Ishikawa (cell line): ENCODE data around the gene POLR1B.

Source experiments
- CEBPB ChIP-seq: IDR thresholded peaks from 2 replicates; pipeline ENCODE4 v1.6.1; 2012
- CREB1 ChIP-seq: IDR thresholded peaks from 2 replicates; pipeline ENCODE4 v1.6.1; 2012; ENCODE audit warnings: low read depth
- EGR1 ChIP-seq: IDR thresholded peaks from 2 replicates; pipeline ENCODE4 v1.6.1; 2012
- EP300 ChIP-seq: IDR thresholded peaks from 2 replicates; pipeline ENCODE4 v1.6.1; 2012; ENCODE audit warnings: borderline replicate concordance
- FOXM1 ChIP-seq: IDR thresholded peaks from 2 replicates; pipeline ENCODE4 v1.6.1; 2012; ENCODE audit warnings: low read depth, borderline replicate concordance
- NFIC ChIP-seq: IDR thresholded peaks from 2 replicates; pipeline ENCODE4 v1.6.1; 2012
- RAD21 ChIP-seq: IDR thresholded peaks from 2 replicates; pipeline ENCODE4 v1.6.1; 2012; ENCODE audit warnings: low read depth
- REST ChIP-seq: IDR thresholded peaks from 2 replicates; pipeline ENCODE4 v1.6.1; 2012; ENCODE audit warnings: low read depth, mild to moderate bottlenecking
- TAF1 ChIP-seq: IDR thresholded peaks from 2 replicates; pipeline ENCODE4 v1.6.1; 2012; ENCODE audit warnings: low read depth, mild to moderate bottlenecking
- TCF12 ChIP-seq: IDR thresholded peaks from 2 replicates; pipeline ENCODE4 v1.6.1; 2012; ENCODE audit warnings: low read depth
- TEAD4 ChIP-seq: IDR thresholded peaks from 2 replicates; pipeline ENCODE4 v1.6.1; 2012
- USF1 ChIP-seq: IDR thresholded peaks from 2 replicates; pipeline ENCODE4 v1.6.1; 2012
- YY1 ChIP-seq: IDR thresholded peaks from 2 replicates; pipeline ENCODE4 v1.6.1; 2012; ENCODE audit warnings: low read depth
- ZBTB7A ChIP-seq: IDR thresholded peaks from 2 replicates; pipeline ENCODE4 v1.6.1; 2012; ENCODE audit warnings: low read depth
- TF ChIP-seq, protein P1 (sequence below): IDR thresholded peaks from 2 replicates; pipeline ENCODE4 v1.6.1; 2012

The POLR1B gene

DNA sequence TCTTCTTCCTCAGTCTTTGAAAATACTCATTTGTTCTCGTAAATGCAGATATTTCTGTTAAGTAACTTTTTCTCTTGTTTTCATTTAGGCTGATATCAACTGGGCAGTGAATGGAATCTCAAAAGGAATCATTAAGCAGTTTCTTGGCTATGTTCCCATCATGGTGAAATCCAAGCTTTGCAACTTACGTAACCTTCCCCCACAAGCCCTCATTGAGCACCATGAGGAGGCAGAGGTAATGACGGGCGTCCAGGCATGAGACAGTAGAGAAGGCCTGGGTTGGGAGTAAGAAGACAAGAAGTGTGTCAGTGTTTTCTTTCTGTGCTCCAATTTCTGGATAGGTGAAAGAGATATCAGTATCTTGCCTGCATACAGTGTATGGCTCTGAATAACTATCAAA, 5.1 kb downstream of the POLR1B start:
- TF ChIP-seq NFIC = peak; percentile 58
- no peak for TF ChIP-seq EGR1
- no peak for TF ChIP-seq TAF1
- TF ChIP-seq TCF12 = 0 out of 2 replicates have a peak, but pooled peaks have one; percentile 20
- no peak for TF ChIP-seq YY1
- TF ChIP-seq CEBPB = peak; percentile 84
- TF ChIP-seq FOXM1 = no peak
- TF ChIP-seq CREB1 = no peak
- TF ChIP-seq USF1 = no peak
- no peak for TF ChIP-seq TEAD4
- no peak for TF ChIP-seq EP300
- TF ChIP-seq ZBTB7A = no peak
- TF ChIP-seq, protein P1, sequence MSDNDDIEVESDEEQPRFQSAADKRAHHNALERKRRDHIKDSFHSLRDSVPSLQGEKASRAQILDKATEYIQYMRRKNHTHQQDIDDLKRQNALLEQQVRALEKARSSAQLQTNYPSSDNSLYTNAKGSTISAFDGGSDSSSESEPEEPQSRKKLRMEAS = 0 out of 2 replicates have a peak, but pooled peaks have one; percentile 16
- TF ChIP-seq REST = no peak
- no peak for TF ChIP-seq RAD21

- TF ChIP-seq REST = no peak
- no peak for TF ChIP-seq YY1
- no peak for TF ChIP-seq TCF12
- no peak for TF ChIP-seq EGR1
- TF ChIP-seq CREB1 = no peak
- TF ChIP-seq, protein P1 = no peak
- no peak for TF ChIP-seq FOXM1
- TF ChIP-seq EP300 = no peak
These were observed 6.7 kb downstream of the POLR1B start for GRCh38 chr2:112548980-112549379.

DNA sequence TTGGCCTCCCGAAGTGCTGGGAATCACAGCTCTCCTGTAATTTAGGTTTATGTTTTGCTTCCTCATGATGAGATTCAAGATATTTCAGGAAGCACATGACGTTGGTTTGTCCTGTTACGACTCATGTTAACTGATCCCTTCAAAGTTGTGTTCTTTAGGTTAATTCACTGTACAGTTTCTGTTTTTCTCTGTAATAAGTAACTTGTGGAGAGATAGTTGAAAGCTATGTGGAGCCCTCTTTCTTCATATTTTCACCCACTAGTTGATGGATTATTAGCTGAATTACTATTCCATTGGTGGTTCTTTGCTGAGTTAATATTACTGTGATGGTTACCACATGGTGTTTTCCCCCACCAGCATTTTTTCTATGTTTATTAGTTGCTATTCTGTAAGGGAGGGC, 23.8 kb downstream of the POLR1B start:
- TF ChIP-seq CREB1 = no peak
- no peak for TF ChIP-seq USF1
- no peak for TF ChIP-seq REST
- TF ChIP-seq YY1 = no peak
- no peak for TF ChIP-seq FOXM1
- TF ChIP-seq TAF1 = no peak
- TF ChIP-seq, protein P1 = no peak
- no peak for TF ChIP-seq RAD21
- no peak for TF ChIP-seq CEBPB
- no peak for TF ChIP-seq EP300
- TF ChIP-seq NFIC = no peak
- no peak for TF ChIP-seq ZBTB7A
- TF ChIP-seq TCF12 = no peak

DNA sequence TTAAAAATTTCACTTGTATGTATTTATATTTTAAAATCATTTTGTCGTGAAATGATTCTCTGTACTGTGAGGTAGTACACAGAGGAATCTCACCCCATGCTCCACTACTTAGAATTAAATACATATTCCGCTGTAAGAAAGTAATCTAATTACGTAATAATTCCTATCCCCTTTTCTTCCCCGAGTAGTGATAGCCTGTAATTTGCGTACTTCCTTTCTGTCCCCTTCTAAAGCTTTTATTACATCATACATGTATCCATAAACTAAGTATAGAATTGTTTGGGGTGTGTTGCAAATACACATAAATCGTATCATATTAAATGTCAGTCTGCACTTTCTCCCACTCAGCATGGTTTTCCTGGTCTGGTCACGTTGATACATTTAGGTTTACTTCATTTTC, 29.7 kb downstream of the POLR1B start:
- TF ChIP-seq FOXM1 = no peak
- TF ChIP-seq NFIC = no peak
- TF ChIP-seq TAF1 = no peak
- TF ChIP-seq TEAD4 = no peak
- no peak for TF ChIP-seq REST
- TF ChIP-seq USF1 = no peak
